Natural killer cell (primary cell): ENCODE measurements around the gene RGS10. TPM values are rescaled to one million over a fixed set of nuclear protein-coding genes. Genes with fewer than 3 reads are reported as not detected.
A peak's percentile ranks its signal among the peaks of the same experiment; 100 is the strongest.

Source experiments
- ATAC-seq, 3 donors: fragments of 150-1000 bp in 2 of 3; fragments of 200-7000 bp in 1 of 3; cut with Tn5 transposase; 1 replicate in 1 of 3; 2 replicates in 2 of 3; pipeline ENCODE4 v1.10.0; 2021; ENCODE audit warnings: mild to moderate bottlenecking in 2 of 3, moderate library complexity in 2 of 3
- DNase-seq, 2 donors: peaks; one replicate each; pipeline versions ENCODE4 v3.0.0 to v3.0.0-alpha.2; 2013 to 2021; ENCODE audit warnings: mixed read lengths in 1 of 2
- H3K27ac ChIP-seq: one replicate; pipeline ENCODE4 v1.5.1; 2013; ENCODE audit warnings: mild to moderate bottlenecking, low read length
- H3K27me3 ChIP-seq: one replicate; pipeline ENCODE4 v1.6.1; 2013; ENCODE audit warnings: low read length; ENCODE audit not compliant: control insufficient read depth, insufficient read depth
- H3K36me3 ChIP-seq: one replicate; pipeline ENCODE4 v1.6.1; 2013; ENCODE audit warnings: low read length; ENCODE audit not compliant: control insufficient read depth, insufficient read depth
- H3K4me1 ChIP-seq: one replicate; pipeline ENCODE4 v1.6.1; 2013; ENCODE audit warnings: low read length; ENCODE audit not compliant: control insufficient read depth, insufficient read depth
- H3K4me3 ChIP-seq: one replicate; pipeline ENCODE4 v1.5.1; 2013; ENCODE audit warnings: low read length
- H3K9me3 ChIP-seq: one replicate; pipeline ENCODE4 v1.6.1; 2013; ENCODE audit warnings: low read length; ENCODE audit not compliant: control insufficient read depth, insufficient read depth
- H3K27ac Mint-ChIP-seq, 2 donors: one replicate each; pipeline ENCODE4 v1.8.0; 2022; ENCODE audit warnings: mild to moderate bottlenecking in 2 of 2, mixed read lengths in 2 of 2, moderate library complexity in 1 of 2
- H3K27me3 Mint-ChIP-seq, 2 donors: one replicate each; pipeline ENCODE4 v1.8.0; 2022; ENCODE audit warnings: low read depth in 2 of 2, mixed read lengths in 2 of 2
- H3K36me3 Mint-ChIP-seq: one replicate; pipeline ENCODE4 v1.8.0; 2022; ENCODE audit warnings: mixed read lengths
- H3K4me1 Mint-ChIP-seq, 2 donors: one replicate each; pipeline ENCODE4 v1.8.0; 2022; ENCODE audit warnings: mixed read lengths in 2 of 2
- H3K4me3 Mint-ChIP-seq: one replicate; pipeline ENCODE4 v1.8.0; 2022; ENCODE audit warnings: mild to moderate bottlenecking, moderate library complexity, mixed read lengths
- H3K9me3 Mint-ChIP-seq, 2 donors: one replicate each; pipeline ENCODE4 v1.8.0; 2022; ENCODE audit warnings: mixed read lengths in 2 of 2
- CTCF ChIP-seq: fragments of 200-600 bp; IDR thresholded peaks from one replicate; pipeline ENCODE4 v1.8.0; 2022; ENCODE audit warnings: antibody characterized with exemption
- WGBS: methylation state at CpG from one replicate; pipeline ENCODE4 v1.1.7; 2013; ENCODE audit warnings: missing lambda C conversion rate; ENCODE audit not compliant: insufficient coverage; 5-methylcytosine and 5-hydroxymethylcytosine counted together
- intact Hi-C: fragments of 100-400 bp; cut with micrococcal nuclease; formaldehyde crosslinking; loops from one replicate; pipeline ENCODE4 v1.14.2; 2022
- total RNA-seq, 4 donors: library from RNA; stranded (reverse); fragments of 120-200 nt in 1 of 4; gene quantifications; one replicate each; pipeline versions ENCODE4 v1.2.3 to v1.2.4, GENCODE V29; 2013 to 2022

The RGS10 gene
- total RNA-seq, 3 donors from 2014 or later (not counting 1 experiment from before 2014, with no cell fraction given): 13.5 to 25.7 (median 21.4) TPM

GRCh38 chr10:119495545-119495944 lies 47.0 kb downstream of the RGS10 start:
- H3K4me3 ChIP-seq: no peak overlapping the region
- H3K27ac Mint-ChIP-seq: peak overlapping the region in 1 of 2 donors; percentile 70
- ATAC-seq (no peak), DNase-seq (no peak)
- H3K36me3 Mint-ChIP-seq: no peaks in the 10 kb centered on the region
- WGBS: 96% methylated on average over 3 of the region's 3 CpGs
- intact Hi-C loops: no loop called here
- H3K4me3 Mint-ChIP-seq: no peak overlapping the region
- H3K4me1 ChIP-seq: peaks cover 19% of the 10 kb centered on the region
- H3K27me3 ChIP-seq: no peaks in the 10 kb centered on the region
- H3K27me3 Mint-ChIP-seq: no peaks in the 10 kb centered on the region
- no peaks in the 10 kb centered on the region for H3K36me3 ChIP-seq
- TF ChIP-seq CTCF: no peak
- H3K9me3 ChIP-seq: no peaks in the 10 kb centered on the region
- peaks cover 19 to 26% of the 10 kb centered on the region in 2 donors for H3K4me1 Mint-ChIP-seq
- no peaks in the 10 kb centered on the region for H3K9me3 Mint-ChIP-seq
- H3K27ac ChIP-seq: no peak overlapping the region

GRCh38 chr10:119495021-119495505 lies 47.5 kb downstream of the RGS10 start:
- H3K36me3 ChIP-seq: no peaks in the 10 kb centered on the region
- WGBS: 100% methylated on average over 5 of the region's 5 CpGs
- Mint-ChIP-seq H3K27ac (peak overlapping the region; percentile 27 to 70), H3K9me3 (no peaks in the 10 kb centered on the region), H3K4me1 (peaks cover 19 to 26% of the 10 kb centered on the region in 2 donors), H3K36me3 (no peaks in the 10 kb centered on the region), H3K27me3 (no peaks in the 10 kb centered on the region), H3K4me3 (no peak overlapping the region)
- H3K9me3 ChIP-seq: no peaks in the 10 kb centered on the region
- intact Hi-C loops: no loop called here
- peak overlapping the region; percentile 23 for H3K27ac ChIP-seq
- DNase-seq: no peak
- no peak for ATAC-seq
- H3K4me3 ChIP-seq: no peak overlapping the region
- peaks cover 23% of the 10 kb centered on the region for H3K4me1 ChIP-seq
- no peaks in the 10 kb centered on the region for H3K27me3 ChIP-seq
- TF ChIP-seq CTCF: no peak

- Mint-ChIP-seq H3K27ac (peak overlapping the region; percentile 27 to 70), H3K9me3 (no peaks in the 10 kb centered on the region), H3K27me3 (no peaks in the 10 kb centered on the region), H3K36me3 (no peaks in the 10 kb centered on the region), H3K4me1 (peaks cover 19 to 32% of the 10 kb centered on the region in 2 donors), H3K4me3 (peak overlapping the region; percentile 2)
- intact Hi-C loops: no loop called here
- H3K4me1 ChIP-seq: peaks cover 29% of the 10 kb centered on the region
- DNase-seq: no peak
- no peaks in the 10 kb centered on the region for H3K27me3 ChIP-seq
- H3K4me3 ChIP-seq: no peak overlapping the region
- no peaks in the 10 kb centered on the region for H3K9me3 ChIP-seq
- no peak for TF ChIP-seq CTCF
- WGBS: 84% methylated on average over 6 of the region's 6 CpGs
- H3K36me3 ChIP-seq: no peaks in the 10 kb centered on the region
- H3K27ac ChIP-seq: peak overlapping the region; percentile 23
- no peak for ATAC-seq
These were observed 48.1 kb downstream of the RGS10 start for GRCh38 chr10:119494236-119495020.
